ENCODE results near the gene TUNAR. TPM values are rescaled to one million over a fixed set of nuclear protein-coding genes. Genes with fewer than 3 reads are reported as not detected.
"Not testable (repeated sequence)": the region's sequence is repeated elsewhere in the genome, so short reads cannot be mapped to it uniquely, and the experiment has no call there.

TUNAR gene
- total RNA-seq, 2 donors from 2014 or later, result not detected

DNA sequence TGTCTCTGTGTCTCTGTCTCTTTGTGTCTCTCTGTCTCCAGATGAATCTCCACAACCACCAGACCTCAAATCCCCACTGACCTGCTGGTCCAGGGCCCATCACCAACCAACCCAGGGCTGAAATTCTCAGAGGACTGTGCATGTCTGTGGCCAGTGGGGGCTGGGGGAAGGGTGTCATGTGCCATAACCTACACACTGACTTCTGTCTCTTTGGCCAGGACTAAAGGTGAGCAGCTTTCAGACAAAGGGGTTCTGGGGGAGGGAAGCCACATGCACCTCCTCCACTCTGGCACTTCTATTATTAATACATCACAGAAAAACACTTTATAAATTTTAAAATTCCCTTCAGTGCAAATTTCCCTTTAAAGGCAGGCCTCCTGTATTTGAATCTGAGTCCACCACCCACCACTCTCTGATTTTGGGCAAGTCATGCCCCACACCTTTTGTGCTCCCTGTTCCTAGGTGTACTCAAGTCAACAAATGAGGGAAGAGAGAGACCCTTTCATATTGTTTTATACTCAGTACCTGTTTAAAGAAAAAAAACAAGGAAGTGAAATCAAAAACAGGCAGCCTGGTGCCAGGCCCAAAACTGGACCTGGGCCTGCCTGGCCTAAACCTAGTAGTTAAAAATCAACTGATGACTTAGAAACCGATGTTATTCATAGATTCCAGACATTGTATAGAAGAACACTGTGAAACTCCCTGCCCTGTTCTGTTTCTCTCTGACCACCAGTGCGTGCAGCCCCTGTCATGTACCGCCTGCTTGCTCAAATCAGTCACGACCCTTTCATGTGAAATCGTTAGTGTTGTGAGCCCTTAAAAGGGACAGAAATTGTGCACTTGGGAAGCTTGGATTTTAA lies 80.2 kb downstream of the TUNAR start:
- ATAC-seq (no peak), DNase-seq (no peak)
- intact Hi-C loops (cut with DNase I, micrococcal nuclease), result no loop called here

DNA sequence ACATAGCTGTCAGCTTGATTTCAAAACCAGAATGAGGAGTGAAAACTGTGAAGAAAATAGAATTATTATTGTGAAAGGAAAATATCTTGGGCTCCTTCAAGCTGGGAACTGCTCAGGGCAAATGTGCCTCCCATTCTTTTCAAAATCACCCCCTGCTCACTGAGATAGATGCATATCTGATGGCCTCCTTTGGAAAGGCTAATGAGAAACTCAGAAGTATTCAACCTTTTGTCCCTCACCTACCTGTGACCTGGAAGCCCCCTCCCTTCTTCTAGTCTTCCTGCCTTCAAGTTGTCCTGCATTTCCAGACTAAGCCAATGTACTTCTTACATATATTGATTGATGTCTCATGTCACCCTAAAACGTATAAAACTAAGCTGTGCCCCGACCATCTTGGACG lies 81.5 kb downstream of the TUNAR start:
- intact Hi-C loops (cut with DNase I, micrococcal nuclease), result no loop called here
- no peak for ATAC-seq
- no peak for DNase-seq

DNA sequence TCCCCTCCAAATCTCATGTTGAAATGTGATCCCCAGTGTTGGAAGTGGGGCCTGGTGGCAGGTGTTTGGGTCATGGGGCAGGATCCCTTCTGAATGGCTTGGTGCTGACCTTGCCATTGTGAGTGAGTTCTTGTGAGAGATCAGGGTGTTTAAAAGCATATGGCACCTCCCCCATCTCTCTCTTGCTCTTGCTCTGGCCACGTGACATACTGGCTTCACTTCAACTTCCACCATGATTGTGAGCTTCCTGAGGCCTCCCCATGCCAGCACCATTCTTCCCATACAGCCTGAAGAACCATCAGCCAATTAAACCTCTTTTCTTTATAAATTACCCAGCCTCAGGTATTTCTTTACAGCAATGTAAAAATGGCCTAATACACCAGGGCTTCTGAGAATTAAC lies 82.7 kb downstream of the TUNAR start:
- no peak for DNase-seq
- no peak for ATAC-seq

DNA sequence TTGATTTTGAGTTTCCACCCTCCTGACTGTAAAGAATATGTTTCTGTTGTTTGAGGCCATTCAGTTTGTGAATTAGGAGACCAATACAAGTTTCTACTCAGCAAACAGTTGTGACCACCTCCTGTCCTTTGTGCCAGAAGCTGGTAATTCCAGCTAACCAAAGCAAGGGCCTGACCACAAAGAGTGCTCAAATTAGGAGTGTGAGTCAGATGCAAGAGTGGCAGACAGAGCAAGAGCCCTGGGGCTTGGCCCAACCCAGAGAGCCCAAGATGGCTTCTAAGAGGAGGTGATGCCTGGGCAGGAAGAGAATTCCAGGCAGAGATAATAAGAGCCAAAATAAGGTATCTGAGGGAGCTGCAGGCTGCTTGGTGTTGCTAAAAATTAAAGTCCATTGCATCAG lies 84.8 kb downstream of the TUNAR start:
- intact Hi-C loops (cut with DNase I, micrococcal nuclease), result no loop called here
- no peak for DNase-seq
- ATAC-seq, result no peak

More for the DNA sequence above, 82.7 kb downstream of the TUNAR start:
- intact Hi-C loops (cut with DNase I, micrococcal nuclease), result no loop called here

DNA sequence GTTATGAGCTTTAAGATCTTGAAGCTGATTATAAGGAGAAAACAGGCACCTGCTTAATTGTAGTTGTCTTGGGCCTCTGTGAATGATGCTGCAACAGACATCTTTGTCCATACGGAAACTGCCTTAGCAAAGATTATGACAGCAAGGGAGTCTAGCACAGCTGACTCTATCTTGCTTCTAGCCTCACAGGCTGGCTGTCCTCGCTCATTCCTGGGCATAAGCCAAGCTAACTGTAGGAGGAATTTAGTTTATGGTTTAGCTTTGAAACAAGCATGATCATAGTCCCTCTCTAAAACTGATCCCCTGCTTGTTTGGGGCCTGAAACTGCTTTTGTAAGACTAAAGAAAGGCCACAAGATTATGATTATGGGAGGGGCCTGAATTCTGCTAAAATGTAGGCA lies 88.3 kb downstream of the TUNAR start:
- DNase-seq (no peak), ATAC-seq (no peak)
- intact Hi-C loops (cut with DNase I, micrococcal nuclease), result no loop called here

DNA sequence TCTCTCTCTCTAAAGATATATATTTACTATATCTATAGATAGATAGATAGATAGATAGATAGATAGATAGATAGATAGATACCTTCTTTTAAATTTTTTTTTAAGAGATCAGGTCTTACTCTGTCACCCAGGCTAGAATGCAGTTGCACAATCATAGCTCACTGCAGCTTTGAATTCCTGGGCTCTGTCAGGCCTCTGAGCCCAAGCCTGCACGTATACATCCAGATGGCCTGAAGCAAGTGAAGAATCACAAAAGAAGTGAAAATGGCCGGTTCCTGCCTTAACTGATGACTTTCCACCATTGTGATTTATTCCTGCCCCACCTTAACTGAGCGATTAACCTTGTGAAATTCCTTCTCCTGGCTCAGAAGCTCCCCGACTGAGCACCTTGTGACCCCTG lies 91.4 kb downstream of the TUNAR start:
- ATAC-seq; intact Hi-C loops (cut with DNase I, micrococcal nuclease); DNase-seq: not testable (repeated sequence)

Other genes with a start within 250 kb of the TUNAR start
- not detected for gene TCL1B, start 190.4 kb upstream of the TUNAR start, total RNA-seq
- under 1 TPM; 0.40 to 0.61 TPM for gene TCL1A, start 162.7 kb upstream of the TUNAR start, total RNA-seq
- gene C14orf132, start 162.5 kb downstream of the TUNAR start, total RNA-seq, result 1 to 10 TPM; 2.2 to 6.7 TPM

All from left colon (tissue), 2 donors.